Natural killer cell treated with Interleukin-12 subunit alpha and Interleukin-12 subunit beta and Interleukin-15 and Interleukin-18, amount 100 ng/mL, for 72 hours (primary cell): ENCODE measurements around the gene ADGRG6. TPM values are rescaled to one million over a fixed set of nuclear protein-coding genes. Genes with fewer than 3 reads are reported as not detected.
"Not testable (repeated sequence)": the region's sequence is repeated elsewhere in the genome, so short reads cannot be mapped to it uniquely, and the experiment has no call there.

ENCODE experiments used
- ATAC-seq, 2 donors: fragments of 150-1000 bp; cut with Tn5 transposase in 1 of 2; sonication (Bioruptor Pico), chemical (Tn5 transposase) in 1 of 2; 2 replicates each; pipeline ENCODE4 v1.10.0; 2021
- DNase-seq: peaks from one replicate; pipeline ENCODE4 v3.0.0; 2022; ENCODE audit warnings: low spot score
- H3K27ac Mint-ChIP-seq, 2 donors: 1 replicate in 1 of 2; 2 replicates in 1 of 2; pipeline ENCODE4 v1.8.0; 2022; ENCODE audit warnings: mixed read lengths in 2 of 2, mild to moderate bottlenecking in 1 of 2, moderate library complexity in 1 of 2
- H3K27me3 Mint-ChIP-seq, 2 donors: 1 replicate in 1 of 2; 2 replicates in 1 of 2; pipeline ENCODE4 v1.8.0; 2022; ENCODE audit warnings: mixed read lengths in 2 of 2
- H3K36me3 Mint-ChIP-seq: one replicate; pipeline ENCODE4 v1.8.0; 2022; ENCODE audit warnings: mixed read lengths
- H3K4me1 Mint-ChIP-seq, 2 donors: 1 replicate in 1 of 2; 2 replicates in 1 of 2; pipeline ENCODE4 v1.8.0; 2022; ENCODE audit warnings: low read depth in 2 of 2, mixed read lengths in 2 of 2, mild to moderate bottlenecking in 1 of 2
- H3K4me3 Mint-ChIP-seq: one replicate; pipeline ENCODE4 v1.8.0; 2022; ENCODE audit warnings: mixed read lengths
- H3K9me3 Mint-ChIP-seq: 2 replicates; pipeline ENCODE4 v1.8.0; 2022; ENCODE audit warnings: mixed read lengths
- total RNA-seq, 2 donors: library from RNA; stranded (reverse); gene quantifications; one replicate each; pipeline ENCODE4 v1.2.3, GENCODE V29; 2022

Gene ADGRG6
- total RNA-seq, 2 donors from 2014 or later = not detected

DNA sequence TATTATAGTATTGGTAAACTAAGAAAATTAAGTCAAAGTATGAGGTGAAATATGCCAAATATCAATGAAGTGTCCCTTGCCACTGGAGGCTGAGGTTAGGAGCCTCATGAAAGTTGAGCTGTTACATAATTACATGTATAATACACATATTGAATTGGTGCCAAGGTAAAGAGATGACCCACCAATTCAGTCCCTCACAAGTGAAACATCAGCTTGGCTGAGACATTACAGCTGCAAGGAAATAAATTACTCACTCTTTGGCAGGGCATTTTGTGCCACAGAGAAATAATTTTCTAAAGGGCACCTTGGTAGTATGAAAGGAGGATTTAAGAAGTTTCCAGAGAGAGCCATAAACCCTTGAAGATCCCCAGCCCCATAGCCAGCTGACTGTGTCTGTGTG, 127.4 kb downstream of the ADGRG6 start:
- Mint-ChIP-seq H3K4me3 (no peak overlapping the region), H3K36me3 (no peaks in the 10 kb centered on the region), H3K4me1 (no peaks in the 10 kb centered on the region), H3K9me3 (peaks cover 11% of the 10 kb centered on the region), H3K27ac (no peak overlapping the region), H3K27me3 (no peaks in the 10 kb centered on the region)
- ATAC-seq (no peak), DNase-seq (no peak)

DNA sequence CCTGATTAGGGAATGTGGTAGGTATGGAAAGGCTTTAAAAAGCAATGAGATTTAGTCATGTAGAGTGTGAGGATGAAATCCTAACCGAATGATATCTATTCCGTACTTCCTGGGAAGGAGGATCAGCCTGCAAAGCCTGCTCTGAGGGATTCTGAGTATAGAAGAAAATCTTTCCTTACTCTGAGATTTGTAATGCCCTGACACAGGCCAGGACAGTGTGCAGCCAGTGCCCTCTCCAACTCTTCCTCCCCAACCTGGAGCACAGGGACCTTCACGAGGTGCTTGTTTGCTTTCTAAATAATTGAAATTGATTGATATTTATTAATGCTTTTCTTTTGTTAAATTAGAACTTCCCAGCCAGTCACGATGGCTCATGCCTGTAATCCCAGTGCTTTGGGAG, 131.6 kb downstream of the ADGRG6 start:
- ATAC-seq (no peak), DNase-seq (no peak)
- Mint-ChIP-seq H3K27ac (no peak overlapping the region), H3K9me3 (no peaks in the 10 kb centered on the region), H3K36me3 (no peaks in the 10 kb centered on the region), H3K27me3 (peaks cover 4 to 16% of the 10 kb centered on the region in 2 donors), H3K4me3 (no peak overlapping the region), H3K4me1 (no peaks in the 10 kb centered on the region)

GRCh38 chr6:142438898-142439297, 137.1 kb downstream of the ADGRG6 start:
- ATAC-seq (no peak), DNase-seq (no peak)
- H3K36me3 Mint-ChIP-seq = no peaks in the 10 kb centered on the region
- no peak overlapping the region for H3K27ac Mint-ChIP-seq
- no peak overlapping the region for H3K4me3 Mint-ChIP-seq
- no peaks in the 10 kb centered on the region for H3K4me1 Mint-ChIP-seq
- H3K27me3 Mint-ChIP-seq = peaks cover 4 to 16% of the 10 kb centered on the region in 2 donors
- H3K9me3 Mint-ChIP-seq = no peaks in the 10 kb centered on the region

DNA sequence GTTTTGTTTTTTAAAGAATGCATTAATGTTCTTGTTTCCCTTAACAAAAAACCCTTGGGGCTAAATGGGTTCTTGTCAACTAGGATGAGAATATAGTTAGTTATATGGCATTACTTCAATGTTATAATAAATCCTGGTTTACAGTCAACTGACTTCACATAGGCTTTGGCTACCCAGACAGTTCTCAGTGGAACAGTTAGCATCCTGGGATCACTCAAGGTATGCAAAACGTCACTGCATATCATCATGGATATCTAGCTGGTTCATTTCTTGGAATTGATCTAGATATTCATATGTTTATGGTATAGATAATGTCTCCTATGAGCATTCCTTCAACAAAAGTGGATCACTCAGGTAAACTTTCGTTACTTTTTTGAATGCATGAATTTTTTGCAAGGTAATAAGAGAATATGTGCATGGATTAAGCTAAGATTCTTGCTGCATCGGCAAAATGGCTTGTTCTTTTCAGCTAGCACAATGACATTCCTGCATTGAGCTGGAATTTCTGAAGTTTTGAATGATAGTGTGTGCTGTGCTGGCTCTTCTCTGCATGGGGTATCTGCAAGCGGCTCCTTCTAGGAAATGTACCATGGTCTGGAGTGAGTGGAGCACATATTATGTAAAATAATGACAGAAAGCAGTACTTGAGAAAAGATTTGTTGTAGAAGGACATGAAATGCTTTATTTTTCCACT, 138.9 kb downstream of the ADGRG6 start:
- no peak for DNase-seq
- ATAC-seq = no peak
- H3K27me3 Mint-ChIP-seq = peaks cover 2 to 8% of the 10 kb centered on the region in 2 donors
- no peak overlapping the region for H3K4me3 Mint-ChIP-seq
- no peaks in the 10 kb centered on the region for H3K9me3 Mint-ChIP-seq
- H3K4me1 Mint-ChIP-seq = no peaks in the 10 kb centered on the region
- H3K36me3 Mint-ChIP-seq = no peaks in the 10 kb centered on the region
- H3K27ac Mint-ChIP-seq = no peak overlapping the region

- Mint-ChIP-seq H3K4me1 (no peaks in the 10 kb centered on the region), H3K27ac (no peak overlapping the region), H3K9me3 (no peaks in the 10 kb centered on the region), H3K36me3 (no peaks in the 10 kb centered on the region), H3K27me3 (peaks cover 0 to 2% of the 10 kb centered on the region in 2 donors), H3K4me3 (no peak overlapping the region)
- DNase-seq (no peak), ATAC-seq (no peak)
Measured at GRCh38 chr6:142441716-142442115, 139.9 kb downstream of the ADGRG6 start.

- no peaks in the 10 kb centered on the region for H3K36me3 Mint-ChIP-seq
- H3K9me3 Mint-ChIP-seq = no peaks in the 10 kb centered on the region
- no peak overlapping the region for H3K27ac Mint-ChIP-seq
- H3K27me3 Mint-ChIP-seq = no peaks in the 10 kb centered on the region
- no peak for DNase-seq
- ATAC-seq = no peak
- no peaks in the 10 kb centered on the region for H3K4me1 Mint-ChIP-seq
- no peak overlapping the region for H3K4me3 Mint-ChIP-seq
Measured at GRCh38 chr6:142443102-142443501, 141.3 kb downstream of the ADGRG6 start.

GRCh38 chr6:142443532-142443931, 141.7 kb downstream of the ADGRG6 start:
- Mint-ChIP-seq H3K4me3 (no peak overlapping the region), H3K9me3 (no peaks in the 10 kb centered on the region), H3K4me1 (no peaks in the 10 kb centered on the region), H3K27me3 (no peaks in the 10 kb centered on the region), H3K36me3 (no peaks in the 10 kb centered on the region), H3K27ac (no peak overlapping the region)
- DNase-seq (no peak), ATAC-seq (no peak)

DNA sequence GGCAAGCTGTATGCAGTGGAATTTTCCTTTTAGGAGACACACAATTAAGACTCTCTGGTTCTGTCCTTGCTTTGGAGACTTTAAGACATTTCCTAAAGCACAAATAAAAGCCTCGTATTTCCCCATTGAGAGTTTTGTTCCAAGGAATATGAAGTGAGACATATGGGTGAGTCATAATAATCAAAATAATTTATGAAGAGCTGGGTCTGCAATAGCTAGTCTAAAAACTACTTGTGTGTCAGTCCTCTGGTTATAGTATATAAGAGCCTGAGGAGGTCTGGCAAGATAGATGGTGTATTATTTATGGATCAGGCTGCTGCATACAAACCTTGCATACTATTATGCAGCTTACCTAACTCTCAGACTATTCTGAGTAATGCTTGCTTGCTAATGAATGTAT, 142.6 kb downstream of the ADGRG6 start:
- ATAC-seq = no peak
- Mint-ChIP-seq H3K9me3 (no peaks in the 10 kb centered on the region), H3K4me3 (no peak overlapping the region), H3K4me1 (no peaks in the 10 kb centered on the region), H3K36me3 (no peaks in the 10 kb centered on the region), H3K27me3 (no peaks in the 10 kb centered on the region), H3K27ac (no peak overlapping the region)
- no peak for DNase-seq

DNA sequence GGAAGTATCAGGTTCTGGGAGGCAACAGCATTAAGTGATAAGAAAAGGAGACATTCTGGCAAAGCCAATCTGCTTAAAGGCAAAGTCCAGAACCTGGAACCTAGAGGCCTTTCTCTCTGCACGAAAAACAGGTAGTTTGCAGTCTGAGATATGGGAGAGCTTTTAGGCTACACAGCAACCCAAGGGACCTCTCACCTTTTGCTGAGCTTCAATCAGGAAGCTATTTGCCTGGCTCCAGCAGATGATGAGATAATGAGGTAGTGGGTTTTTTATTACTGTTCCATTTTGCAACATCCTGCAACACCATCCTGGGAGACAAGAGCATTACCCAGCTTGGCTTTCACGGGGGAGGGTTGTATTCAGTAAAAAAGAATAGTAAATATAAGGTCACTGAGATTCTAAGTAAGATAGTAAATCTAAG, 143.1 kb downstream of the ADGRG6 start:
- Mint-ChIP-seq H3K9me3 (no peaks in the 10 kb centered on the region), H3K4me1 (no peaks in the 10 kb centered on the region)
- ATAC-seq = no peak

GRCh38 chr6:142446168-142446567, 144.4 kb downstream of the ADGRG6 start:
- Mint-ChIP-seq H3K9me3 (no peaks in the 10 kb centered on the region), H3K27ac (no peak overlapping the region), H3K4me1 (no peaks in the 10 kb centered on the region), H3K36me3 (no peaks in the 10 kb centered on the region), H3K27me3 (no peaks in the 10 kb centered on the region), H3K4me3 (no peak overlapping the region)
- no peak for ATAC-seq
- no peak for DNase-seq

More for the DNA sequence above, 143.1 kb downstream of the ADGRG6 start:
- H3K4me3 Mint-ChIP-seq = no peak overlapping the region
- DNase-seq = no peak
- no peaks in the 10 kb centered on the region for H3K36me3 Mint-ChIP-seq
- H3K27ac Mint-ChIP-seq = no peak overlapping the region
- no peaks in the 10 kb centered on the region for H3K27me3 Mint-ChIP-seq

- no peak overlapping the region for H3K4me3 Mint-ChIP-seq
- ATAC-seq (no peak), DNase-seq (no peak)
- no peaks in the 10 kb centered on the region for H3K4me1 Mint-ChIP-seq
- H3K27ac Mint-ChIP-seq = no peak overlapping the region
- no peaks in the 10 kb centered on the region for H3K36me3 Mint-ChIP-seq
- no peaks in the 10 kb centered on the region for H3K9me3 Mint-ChIP-seq
- H3K27me3 Mint-ChIP-seq = no peaks in the 10 kb centered on the region
Measured at GRCh38 chr6:142446576-142446975, 144.8 kb downstream of the ADGRG6 start.

GRCh38 chr6:142448091-142448729, 146.4 kb downstream of the ADGRG6 start:
- no peak for DNase-seq
- no peaks in the 10 kb centered on the region for H3K9me3 Mint-ChIP-seq
- no peak overlapping the region for H3K27ac Mint-ChIP-seq
- H3K36me3 Mint-ChIP-seq = no peaks in the 10 kb centered on the region
- no peak for ATAC-seq
- no peaks in the 10 kb centered on the region for H3K4me1 Mint-ChIP-seq
- H3K27me3 Mint-ChIP-seq = peaks cover 3 to 7% of the 10 kb centered on the region in 2 donors
- no peak overlapping the region for H3K4me3 Mint-ChIP-seq

DNA sequence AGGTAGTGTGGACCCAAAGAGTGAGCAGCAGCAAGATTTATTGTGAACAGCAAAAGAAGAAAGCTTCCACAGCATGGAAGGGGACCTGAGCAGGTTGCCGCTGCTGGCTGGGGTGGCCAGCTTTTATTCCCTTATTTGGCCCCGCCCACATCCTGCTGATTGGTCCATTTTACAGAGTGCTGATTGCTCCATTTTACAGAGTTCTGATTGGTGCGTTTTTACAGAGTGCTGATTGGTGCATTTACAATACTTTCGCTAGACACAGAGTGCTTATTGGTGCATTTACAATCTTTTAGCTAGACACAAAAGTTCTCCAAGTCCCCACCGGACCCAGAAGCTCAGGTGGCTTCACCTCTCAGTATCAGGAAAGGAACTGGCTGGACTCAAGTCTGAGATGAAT, 149.0 kb downstream of the ADGRG6 start:
- not testable (repeated sequence) for DNase-seq, H3K4me3 Mint-ChIP-seq, H3K27me3 Mint-ChIP-seq, H3K27ac Mint-ChIP-seq, H3K9me3 Mint-ChIP-seq, H3K36me3 Mint-ChIP-seq, H3K4me1 Mint-ChIP-seq, ATAC-seq

DNA sequence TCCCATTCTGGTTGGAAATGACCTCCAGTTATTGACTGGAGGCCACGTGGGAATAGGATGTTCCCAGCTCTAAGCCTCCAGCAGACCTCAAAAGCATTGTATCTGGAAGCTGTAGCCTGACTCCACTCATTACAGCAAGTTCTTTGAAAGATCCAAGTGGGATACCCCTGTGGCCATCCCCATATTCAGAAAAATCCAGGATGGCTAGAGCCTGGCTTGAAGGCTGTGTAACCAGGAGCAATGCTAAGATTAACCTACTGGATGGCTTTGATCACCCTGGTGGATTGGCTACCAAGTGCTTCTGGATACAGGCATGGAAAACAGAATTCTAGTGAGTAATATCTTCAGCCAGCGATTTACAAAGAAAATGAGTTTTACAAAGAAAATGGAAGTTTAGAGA, 151.2 kb downstream of the ADGRG6 start:
- Mint-ChIP-seq H3K27ac (no peak overlapping the region), H3K4me1 (no peaks in the 10 kb centered on the region), H3K27me3 (peaks cover 8 to 13% of the 10 kb centered on the region in 2 donors), H3K4me3 (no peak overlapping the region), H3K36me3 (no peaks in the 10 kb centered on the region), H3K9me3 (no peaks in the 10 kb centered on the region)
- no peak for ATAC-seq
- DNase-seq = no peak
